Measurements from ENCODE around the gene SERTAD2.
A peak's percentile ranks its signal among the peaks of the same experiment; 100 is the strongest.

Gene SERTAD2

GRCh38 chr2:64608867-64609226 lies 44.9 kb downstream of the SERTAD2 start:
- DNase-seq (ENCODE audit: extremely low read depth, low read depth): no peak
- TF ChIP-seq, protein P1, sequence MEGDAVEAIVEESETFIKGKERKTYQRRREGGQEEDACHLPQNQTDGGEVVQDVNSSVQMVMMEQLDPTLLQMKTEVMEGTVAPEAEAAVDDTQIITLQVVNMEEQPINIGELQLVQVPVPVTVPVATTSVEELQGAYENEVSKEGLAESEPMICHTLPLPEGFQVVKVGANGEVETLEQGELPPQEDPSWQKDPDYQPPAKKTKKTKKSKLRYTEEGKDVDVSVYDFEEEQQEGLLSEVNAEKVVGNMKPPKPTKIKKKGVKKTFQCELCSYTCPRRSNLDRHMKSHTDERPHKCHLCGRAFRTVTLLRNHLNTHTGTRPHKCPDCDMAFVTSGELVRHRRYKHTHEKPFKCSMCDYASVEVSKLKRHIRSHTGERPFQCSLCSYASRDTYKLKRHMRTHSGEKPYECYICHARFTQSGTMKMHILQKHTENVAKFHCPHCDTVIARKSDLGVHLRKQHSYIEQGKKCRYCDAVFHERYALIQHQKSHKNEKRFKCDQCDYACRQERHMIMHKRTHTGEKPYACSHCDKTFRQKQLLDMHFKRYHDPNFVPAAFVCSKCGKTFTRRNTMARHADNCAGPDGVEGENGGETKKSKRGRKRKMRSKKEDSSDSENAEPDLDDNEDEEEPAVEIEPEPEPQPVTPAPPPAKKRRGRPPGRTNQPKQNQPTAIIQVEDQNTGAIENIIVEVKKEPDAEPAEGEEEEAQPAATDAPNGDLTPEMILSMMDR (IDR thresholded peaks at IDR 0.05; ENCODE audit: low read depth, low read length, missing control alignments): no peak
- peak overlapping the region; percentile 16 for H3K4me3 ChIP-seq (replicated peaks; ENCODE audit: low read depth, low read length)

DNA sequence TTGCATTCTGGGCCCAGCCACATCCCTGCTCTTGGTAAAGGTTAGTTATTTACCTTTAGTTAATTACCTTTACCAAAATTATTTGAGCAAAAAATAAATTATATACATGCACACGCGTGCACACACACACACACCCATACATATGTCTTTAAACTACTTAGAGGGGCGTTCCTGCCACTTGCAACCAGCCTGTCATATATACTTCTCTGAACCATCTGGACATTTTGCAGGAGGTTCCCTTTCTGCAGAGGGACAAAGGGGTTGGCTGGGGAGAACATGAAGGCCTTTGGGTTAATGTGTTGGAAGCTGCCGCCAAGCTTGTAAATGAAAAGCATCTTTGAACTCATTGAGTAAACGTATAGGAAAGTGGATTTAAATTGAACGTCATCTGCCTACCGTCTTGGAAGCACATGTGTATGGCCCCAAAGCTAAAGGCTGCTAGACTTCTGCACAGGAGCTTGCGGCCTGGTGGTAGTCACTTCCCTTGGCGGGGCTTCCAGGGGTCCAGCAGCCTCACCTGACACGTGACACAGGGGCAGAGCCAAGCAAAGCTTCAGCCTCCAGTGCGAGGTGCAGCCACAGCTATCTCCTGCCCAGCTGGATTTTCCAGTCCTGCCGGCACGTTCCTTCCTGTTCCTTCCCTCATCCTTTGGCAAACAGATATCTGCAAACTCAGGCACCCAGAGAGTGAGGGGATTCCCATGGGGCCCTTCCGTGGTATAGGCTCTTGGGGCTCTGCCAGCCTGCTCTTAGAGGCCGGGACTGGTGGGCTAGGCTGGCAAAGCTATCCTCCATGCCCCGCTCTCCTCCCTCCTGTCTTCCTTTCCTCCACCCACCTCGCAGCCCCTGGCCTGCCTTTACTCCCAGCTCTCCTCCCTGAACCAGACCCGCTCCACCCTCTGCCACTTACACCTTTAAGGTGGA lies 46.1 kb downstream of the SERTAD2 start:
- no peak for DNase-seq (ENCODE audit: extremely low read depth, low read depth)
- no peak overlapping the region for H3K4me3 ChIP-seq (replicated peaks; ENCODE audit: low read depth, low read length)
- TF ChIP-seq, protein P1 (IDR thresholded peaks at IDR 0.05; ENCODE audit: low read depth, low read length, missing control alignments): no peak

DNA sequence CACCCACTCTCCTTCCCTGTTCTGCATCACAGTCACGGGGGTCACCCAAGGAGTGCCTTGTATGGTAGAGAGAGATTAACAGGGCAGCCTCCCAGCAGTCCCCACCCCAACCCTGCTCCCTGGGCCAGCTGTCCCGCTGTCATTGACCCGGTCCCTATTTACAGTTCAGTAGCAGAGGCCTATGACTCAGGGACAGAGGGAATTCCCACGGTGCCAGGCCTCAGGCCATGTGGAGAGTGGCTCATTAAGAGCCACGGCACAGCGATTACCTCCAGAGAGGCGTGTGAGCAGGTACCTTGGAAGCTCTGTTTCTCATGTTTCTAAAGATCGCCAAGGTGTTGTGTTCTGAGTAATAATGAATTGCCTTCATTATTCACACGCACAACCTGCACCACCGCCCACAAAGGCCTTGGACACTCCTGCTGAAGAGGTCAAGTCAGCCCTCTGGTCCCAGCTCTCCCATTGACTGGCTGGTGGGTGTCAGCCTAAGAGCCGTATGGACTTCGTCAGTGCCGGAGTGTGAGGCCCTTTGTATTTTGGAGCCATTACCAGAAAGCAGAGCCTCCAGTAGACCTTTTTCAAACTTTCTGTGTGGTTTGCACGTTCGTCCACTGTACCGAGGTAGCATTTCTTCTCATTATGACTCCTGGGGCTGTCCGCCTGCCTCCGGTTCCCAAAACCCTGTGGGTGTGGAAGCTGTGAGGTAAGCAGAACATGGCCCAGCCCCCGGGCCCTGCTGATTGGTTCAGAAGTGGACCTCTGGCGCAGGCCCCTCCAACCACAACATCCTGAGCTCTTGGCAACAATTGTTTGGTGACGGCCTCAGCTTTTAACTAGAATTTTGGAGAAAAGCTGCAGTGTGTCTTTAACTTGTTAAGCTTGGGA lies 47.0 kb downstream of the SERTAD2 start:
- no peak overlapping the region for H3K4me3 ChIP-seq (replicated peaks; ENCODE audit: low read depth, low read length)
- DNase-seq (ENCODE audit: extremely low read depth, low read depth): no peak
- TF ChIP-seq, protein P1 (IDR thresholded peaks at IDR 0.05; ENCODE audit: low read depth, low read length, missing control alignments): no peak

- TF ChIP-seq, protein P1 (IDR thresholded peaks at IDR 0.05; ENCODE audit: low read depth, low read length, missing control alignments): no peak
- no peak overlapping the region for H3K4me3 ChIP-seq (replicated peaks; ENCODE audit: low read depth, low read length)
- no peak for DNase-seq (ENCODE audit: extremely low read depth, low read depth)
Measured at GRCh38 chr2:64605991-64606478, 47.7 kb downstream of the SERTAD2 start.

GRCh38 chr2:64605026-64605471 lies 48.7 kb downstream of the SERTAD2 start:
- TF ChIP-seq, protein P1 (IDR thresholded peaks at IDR 0.05; ENCODE audit: low read depth, low read length, missing control alignments): no peak
- no peak overlapping the region for H3K4me3 ChIP-seq (replicated peaks; ENCODE audit: low read depth, low read length)
- no peak for DNase-seq (ENCODE audit: extremely low read depth, low read depth)

GRCh38 chr2:64604155-64604554 lies 49.6 kb downstream of the SERTAD2 start:
- DNase-seq (ENCODE audit: extremely low read depth, low read depth): no peak
- H3K4me3 ChIP-seq (replicated peaks; ENCODE audit: low read depth, low read length): no peak overlapping the region
- TF ChIP-seq, protein P1 (IDR thresholded peaks at IDR 0.05; ENCODE audit: low read depth, low read length, missing control alignments): no peak
